Fibroblast of skin of right biceps (primary cell): Measurements from ENCODE around the gene PITRM1.
"Not testable (repeated sequence)": the region's sequence is repeated elsewhere in the genome, so short reads cannot be mapped to it uniquely, and the experiment has no call there.

ENCODE experiments used
- DNase-seq: peaks from one replicate; pipeline ENCODE4 v3.0.0-alpha.2; 2013

Gene PITRM1

DNA sequence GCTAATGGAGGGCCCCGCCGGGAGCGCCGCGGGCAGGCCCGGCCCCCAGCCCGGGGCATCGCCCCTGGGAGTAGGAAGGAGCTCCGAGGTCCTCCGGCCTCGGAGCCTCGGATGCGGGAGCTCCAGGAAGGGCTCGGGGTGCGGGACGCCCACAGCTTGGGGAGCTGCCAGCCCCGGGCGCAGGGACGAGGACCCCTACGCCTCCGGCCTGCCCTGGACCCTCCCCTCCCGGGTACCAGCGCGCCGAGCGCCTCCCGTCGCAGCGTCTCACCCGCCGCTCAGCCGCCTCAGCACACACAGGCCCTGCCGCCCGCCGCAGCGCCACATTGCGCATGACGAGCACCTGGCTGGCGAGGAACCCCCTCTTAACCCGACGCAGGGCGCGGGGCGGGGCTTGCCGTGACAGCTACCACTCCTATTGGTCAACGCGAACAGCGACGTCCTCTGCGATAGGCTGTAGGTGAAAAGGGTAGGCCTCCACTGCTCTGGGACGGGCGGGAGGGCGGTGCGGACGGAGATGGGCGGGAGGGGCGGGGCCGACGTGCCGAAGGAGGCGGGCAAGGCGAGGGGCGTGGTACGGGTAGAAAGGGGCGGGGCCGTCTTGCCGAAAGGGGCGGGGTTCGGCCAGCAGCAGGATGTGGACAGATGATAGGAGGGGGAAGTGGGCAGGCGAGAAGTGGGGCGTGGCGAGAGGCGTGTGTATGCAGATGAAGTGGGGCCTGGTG is at the start of gene PITRM1:
PITRM1 (minus strand) TSS at position 337 of the 725 bp plus-strand sequence; CDS start at position 327, 10 bp downstream.
- peak; percentile 99 for DNase-seq

- DNase-seq, result peak; percentile 49
Observed at GRCh38 chr10:3222068-3222467, 49.5 kb upstream of the PITRM1 start.

GRCh38 chr10:3221601-3222000 is 49.0 kb upstream of the PITRM1 start:
- DNase-seq, result not testable (repeated sequence)

GRCh38 chr10:3220853-3221252 is 48.3 kb upstream of the PITRM1 start:
- DNase-seq, result peak; percentile 94

DNA sequence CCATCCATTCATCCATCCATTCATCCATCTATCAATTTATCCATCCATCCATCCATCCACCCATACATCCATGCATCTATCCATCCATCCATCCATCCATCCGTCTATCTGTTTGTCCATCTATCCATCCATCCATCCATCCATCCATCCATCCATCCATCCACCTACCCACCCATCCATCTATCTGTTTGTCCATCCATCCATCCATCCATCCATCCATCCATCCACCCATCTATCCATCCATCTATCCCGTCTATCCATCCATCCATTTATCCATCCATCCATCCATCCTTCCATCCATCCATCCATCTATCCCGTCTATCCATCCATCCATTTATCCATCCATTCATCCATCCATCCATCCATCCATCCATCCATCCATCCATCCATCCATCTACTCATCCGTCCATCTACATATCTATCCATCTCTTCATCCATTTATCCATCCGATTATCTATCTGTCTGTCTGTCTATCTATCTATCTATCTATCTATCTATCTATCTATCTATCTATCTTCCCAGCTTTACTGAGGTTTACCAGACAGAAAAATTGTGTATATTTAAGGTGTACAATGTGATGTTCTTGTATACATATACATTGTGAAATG is 46.5 kb upstream of the PITRM1 start:
- DNase-seq, result not testable (repeated sequence)

GRCh38 chr10:3217853-3218252 is 45.3 kb upstream of the PITRM1 start:
- no peak for DNase-seq

DNA sequence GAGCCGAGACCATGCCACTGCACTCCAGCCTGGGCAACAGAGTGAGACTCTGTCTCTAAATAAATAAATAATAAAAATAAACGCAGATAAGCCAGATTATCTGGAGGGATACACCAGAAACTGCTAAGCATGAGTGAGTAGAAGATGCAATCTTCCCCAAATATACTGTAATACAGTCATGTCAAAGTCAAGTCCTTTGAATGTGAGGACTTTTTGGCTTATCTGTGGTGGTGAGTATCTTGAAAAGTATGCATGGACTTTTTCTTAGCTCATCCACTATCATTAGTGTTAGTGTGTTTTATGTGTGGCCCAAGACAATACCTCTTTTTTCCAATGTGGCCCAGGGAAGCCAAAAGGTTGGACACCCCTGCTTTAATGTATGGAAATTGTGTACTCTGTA is 44.7 kb upstream of the PITRM1 start:
- DNase-seq, result peak; percentile 92

DNA sequence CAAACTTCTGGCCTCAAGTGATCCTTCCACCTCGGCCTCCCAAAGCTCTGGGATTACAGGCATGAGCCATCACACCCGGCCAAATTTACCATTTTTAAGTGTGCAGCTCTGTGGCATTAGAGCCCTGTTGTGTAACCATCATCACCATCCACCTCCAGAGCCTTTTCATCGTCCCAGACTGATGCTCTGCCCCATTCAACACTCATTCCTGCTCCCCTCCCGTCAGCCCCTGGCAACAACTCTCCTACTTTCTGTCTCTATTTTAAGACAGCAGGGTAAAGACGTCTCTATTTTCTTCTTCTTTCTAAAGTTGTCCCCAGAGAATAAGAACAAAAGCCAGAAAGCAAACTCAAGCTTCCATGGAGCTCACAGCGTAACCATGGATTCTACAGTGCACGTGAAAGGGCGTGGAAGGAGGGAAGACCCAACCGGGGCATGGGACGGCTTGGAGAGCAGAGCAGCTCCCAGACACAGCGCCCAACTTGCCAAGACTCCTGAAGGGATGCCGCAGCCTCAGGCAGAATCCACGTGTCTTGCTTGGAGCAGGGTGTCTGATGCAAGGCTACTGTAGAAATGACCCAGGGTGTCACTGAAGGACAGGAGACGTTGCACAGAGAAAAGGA is 42.7 kb upstream of the PITRM1 start:
- DNase-seq, result no peak

DNA sequence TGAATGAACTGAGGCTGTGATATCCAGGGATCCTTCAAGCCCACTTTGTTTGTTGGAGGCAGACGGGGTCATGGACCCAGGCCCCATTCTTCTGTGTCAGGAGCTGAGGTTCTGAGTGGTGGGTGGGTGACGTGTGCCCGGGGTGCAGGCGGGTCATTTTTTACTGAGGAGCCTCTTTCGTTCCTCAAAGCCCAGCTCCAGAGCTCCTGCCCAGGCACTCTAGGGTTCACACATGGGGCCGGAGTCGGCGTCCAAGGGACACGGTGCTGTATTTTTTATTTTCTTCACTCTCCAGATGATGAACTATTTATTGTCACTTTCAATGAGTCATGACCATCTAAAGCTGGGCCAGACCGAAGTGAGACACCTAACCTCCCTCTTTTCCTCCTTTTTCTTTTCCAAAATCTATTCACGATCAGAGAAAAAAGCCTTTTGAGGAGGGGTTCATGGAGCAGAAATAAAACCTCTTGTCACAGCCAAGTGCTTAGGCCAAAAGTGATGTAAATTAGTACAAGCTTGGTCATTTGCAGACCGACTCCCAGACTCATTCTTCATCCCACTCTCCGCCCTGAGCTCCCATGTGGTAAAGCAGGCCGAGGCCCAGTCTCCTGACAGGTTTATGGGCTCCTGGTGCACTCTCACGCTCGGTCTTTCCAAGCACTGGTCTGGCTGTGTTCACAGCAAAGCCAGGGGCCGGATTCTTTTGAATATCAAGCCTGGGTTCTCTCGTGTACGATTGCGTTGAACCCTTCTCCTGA is 41.4 kb upstream of the PITRM1 start:
- no peak for DNase-seq

DNA sequence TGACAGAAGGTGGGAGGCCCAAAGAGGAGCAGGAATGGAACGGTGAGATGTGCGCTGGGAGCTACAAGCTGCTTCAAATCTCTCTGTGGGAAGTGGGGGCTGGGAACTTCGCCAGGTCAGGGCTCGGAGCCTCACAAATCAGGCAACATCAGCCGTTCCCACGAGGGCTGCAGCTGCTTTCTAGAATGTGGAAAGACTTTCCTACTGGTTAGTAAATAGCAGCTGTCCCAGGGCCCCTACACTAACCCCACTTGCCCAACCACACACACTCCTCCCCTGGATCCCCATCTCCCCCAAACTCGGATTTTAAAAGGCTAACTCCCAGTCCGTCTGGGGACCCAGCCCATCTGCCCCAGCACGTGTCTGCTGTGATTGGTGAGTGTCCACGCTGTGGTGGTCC is 40.6 kb upstream of the PITRM1 start:
- DNase-seq, result peak; percentile 28

- no peak for DNase-seq
Observed at GRCh38 chr10:3210251-3210877, 37.8 kb upstream of the PITRM1 start.

DNA sequence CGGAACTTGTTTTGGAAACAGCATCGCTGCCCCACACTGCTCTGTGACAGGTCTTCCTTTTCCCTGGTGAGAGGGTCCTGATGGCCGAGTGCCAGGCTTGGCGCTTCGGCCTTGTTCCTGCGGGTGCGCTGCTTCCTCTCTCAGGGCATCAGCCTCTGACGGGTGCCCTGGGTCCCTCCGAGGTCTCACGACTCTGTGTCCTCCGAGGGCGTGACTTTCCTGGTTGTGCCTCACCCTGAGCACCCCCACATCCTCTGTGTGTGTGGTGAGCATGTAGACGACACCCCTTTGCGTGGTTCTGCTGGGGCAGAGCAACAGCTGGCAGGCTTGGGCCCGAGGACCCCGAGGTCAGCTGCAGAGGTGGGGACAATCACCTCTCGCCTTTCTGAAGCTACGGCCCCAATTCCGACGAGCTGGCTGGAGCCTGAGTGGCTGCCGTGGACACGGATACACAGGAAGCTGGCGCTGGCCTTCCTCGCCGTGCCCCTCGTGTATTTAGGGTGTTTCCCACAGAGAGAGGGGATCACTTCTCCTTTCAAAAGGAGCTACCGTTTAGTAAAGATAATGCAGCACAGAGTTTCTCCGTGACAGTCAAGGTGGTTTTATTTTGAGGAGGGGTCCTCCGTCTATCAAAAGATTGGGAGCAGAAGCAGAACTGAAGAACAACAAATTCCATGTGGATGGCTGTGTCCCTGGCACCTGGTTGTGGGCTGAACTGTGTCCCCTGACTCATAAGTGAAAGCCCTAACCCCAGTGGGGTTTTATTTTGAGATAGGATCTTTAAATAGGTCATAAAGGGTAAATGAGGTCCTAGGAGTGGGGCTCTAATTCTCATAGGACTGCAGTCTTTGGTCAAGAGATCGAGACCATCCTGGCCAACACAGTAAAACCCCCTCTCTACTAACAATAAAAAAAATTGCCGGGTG is 36.2 kb upstream of the PITRM1 start:
- DNase-seq, result no peak

- no peak for DNase-seq
Observed at GRCh38 chr10:3207351-3207750, 34.8 kb upstream of the PITRM1 start.

DNA sequence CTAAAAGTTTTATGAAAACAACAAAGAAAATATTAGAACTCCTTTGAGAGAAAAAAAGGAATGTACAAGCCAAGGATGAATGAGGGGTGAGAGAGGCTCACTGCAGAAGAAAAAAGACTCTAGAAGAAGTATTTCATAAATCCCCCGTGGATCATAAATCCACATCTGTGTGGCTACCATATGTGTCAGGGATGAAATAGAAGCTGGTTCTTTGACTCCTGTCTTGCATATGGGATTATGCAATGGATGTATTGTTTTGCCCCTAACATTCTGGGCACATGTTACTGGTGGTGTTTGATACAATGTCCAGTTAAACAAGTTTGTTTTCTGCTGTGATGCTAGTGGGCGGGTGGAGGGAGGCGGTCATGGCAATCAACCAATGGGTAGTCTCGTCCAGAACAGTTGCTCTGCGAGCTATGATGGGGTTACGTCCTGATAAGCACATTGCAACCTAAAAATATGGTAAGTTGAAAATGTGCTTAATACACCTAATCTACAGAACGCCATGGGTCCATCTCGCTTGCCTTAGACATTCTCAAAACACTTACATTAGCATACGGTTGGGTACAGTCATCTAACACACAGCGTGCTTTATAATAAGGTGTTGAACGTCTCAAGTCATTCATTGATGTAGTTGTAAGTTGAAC is 34.1 kb upstream of the PITRM1 start:
- DNase-seq, result no peak

DNA sequence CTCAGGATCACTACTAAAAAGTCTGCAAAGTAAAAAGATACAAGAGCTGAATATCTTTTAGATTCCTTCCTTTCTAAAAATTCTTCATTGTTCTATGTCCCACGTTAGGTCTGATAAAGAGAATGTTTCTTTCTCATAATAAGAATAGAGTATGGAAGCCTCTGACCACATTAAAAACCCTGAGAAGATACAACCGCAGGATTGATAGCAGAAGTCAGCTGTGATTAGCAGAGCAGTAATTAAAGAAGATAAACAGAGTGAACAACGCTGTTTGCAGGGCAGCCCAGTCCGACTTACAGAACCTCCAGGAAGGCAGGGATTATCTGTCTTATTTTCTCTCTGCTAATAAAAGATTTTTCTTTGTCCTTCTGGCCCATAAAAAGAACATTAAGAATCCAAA is 31.4 kb upstream of the PITRM1 start:
- no peak for DNase-seq

- no peak for DNase-seq
Observed at GRCh38 chr10:3203016-3203811, 30.6 kb upstream of the PITRM1 start.

DNA sequence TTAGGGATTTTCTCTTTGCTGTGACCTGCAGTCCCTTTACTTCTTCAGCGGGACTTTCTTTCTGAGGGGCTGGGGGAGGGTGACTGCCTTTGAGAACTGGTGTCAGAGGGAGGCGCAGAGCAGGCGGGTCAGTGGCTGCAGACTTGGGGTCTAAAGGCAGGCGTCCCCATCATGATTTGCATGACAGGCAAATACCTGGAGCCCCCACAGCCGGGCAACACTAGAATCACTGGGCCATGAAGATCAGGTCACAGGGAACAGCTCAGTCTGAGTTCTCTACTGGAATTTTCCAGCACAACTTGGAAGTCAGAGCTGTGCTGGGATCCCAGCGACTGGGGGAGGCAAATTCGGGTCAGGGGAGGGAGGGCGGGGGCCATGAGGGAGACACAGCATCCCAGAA is 29.2 kb upstream of the PITRM1 start:
- DNase-seq, result no peak

GRCh38 chr10:3199488-3199887 is 26.9 kb upstream of the PITRM1 start:
- DNase-seq, result no peak

- no peak for DNase-seq
Observed at GRCh38 chr10:3198900-3199299, 26.3 kb upstream of the PITRM1 start.

- DNase-seq, result peak; percentile 94
Observed at GRCh38 chr10:3197348-3198003, 24.9 kb upstream of the PITRM1 start.
